Fibroblast of pulmonary artery (primary cell): ENCODE measurements around the gene TRRAP.

Experiments
- DNase-seq: peaks from one replicate; pipeline ENCODE4 v3.0.0-alpha.2; 2010; ENCODE audit warnings: low read depth
- H3K4me3 ChIP-seq: replicated peaks from 2 replicates; pipeline ENCODE4 v1.5.1; 2011; ENCODE audit warnings: low read depth, mild to moderate bottlenecking, control low read depth, low read length, moderate library complexity
- CTCF ChIP-seq: IDR thresholded peaks from 2 replicates; pipeline ENCODE4 v1.5.1; 2011; ENCODE audit warnings: mild to moderate bottlenecking, control low read depth, low read length, inconsistent platforms; ENCODE audit errors: missing control alignments

Gene TRRAP

GRCh38 chr7:99020413-99020715, 142.0 kb downstream of the TRRAP start:
- DNase-seq: no peak
- H3K4me3 ChIP-seq: no peak overlapping the region
- no peak for TF ChIP-seq CTCF

- H3K4me3 ChIP-seq: no peak overlapping the region
- no peak for DNase-seq
- no peak for TF ChIP-seq CTCF
Measured at GRCh38 chr7:99021941-99022560, 143.7 kb downstream of the TRRAP start.

GRCh38 chr7:99024066-99024465, 145.7 kb downstream of the TRRAP start:
- no peak for DNase-seq
- no peak for TF ChIP-seq CTCF
- H3K4me3 ChIP-seq: no peak overlapping the region

GRCh38 chr7:99027241-99027640, 148.9 kb downstream of the TRRAP start:
- TF ChIP-seq CTCF: no peak
- peak; percentile 66 for DNase-seq
- no peak overlapping the region for H3K4me3 ChIP-seq

- H3K4me3 ChIP-seq: no peak overlapping the region
- DNase-seq: no peak
- no peak for TF ChIP-seq CTCF
Measured at GRCh38 chr7:99027841-99028240, 149.5 kb downstream of the TRRAP start.

- TF ChIP-seq CTCF: no peak
- no peak for DNase-seq
- H3K4me3 ChIP-seq: no peak overlapping the region
Measured at GRCh38 chr7:99028261-99028973, 150.1 kb downstream of the TRRAP start.
